ENCODE measurements around the gene ITSN1.

DNA sequence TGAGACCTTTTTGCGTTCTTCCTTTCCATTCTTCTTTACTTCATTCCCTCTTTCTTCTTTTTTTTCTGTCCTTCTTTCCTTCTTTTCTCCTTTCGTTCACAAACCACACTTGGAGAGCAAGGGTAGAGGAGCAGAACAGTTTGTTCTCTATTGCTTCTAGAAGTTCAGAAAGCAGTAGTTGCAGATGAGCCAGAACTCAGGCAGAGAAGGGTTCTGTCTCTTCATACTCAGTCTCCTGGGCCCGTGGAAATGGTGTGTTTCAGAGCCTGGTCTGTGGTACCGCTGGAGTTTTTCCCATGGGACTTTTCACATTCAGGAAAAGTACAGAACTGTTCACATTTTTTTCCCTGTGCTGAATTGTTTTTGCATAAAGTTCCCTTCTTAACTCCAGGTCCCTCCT lies 186.3 kb downstream of the ITSN1 start:
- TF ChIP-seq POLR2A (IDR thresholded peaks at IDR 0.05) (no peak), EP300 (IDR thresholded peaks at IDR 0.05) (no peak)
- TF ChIP-seq, protein P1, sequence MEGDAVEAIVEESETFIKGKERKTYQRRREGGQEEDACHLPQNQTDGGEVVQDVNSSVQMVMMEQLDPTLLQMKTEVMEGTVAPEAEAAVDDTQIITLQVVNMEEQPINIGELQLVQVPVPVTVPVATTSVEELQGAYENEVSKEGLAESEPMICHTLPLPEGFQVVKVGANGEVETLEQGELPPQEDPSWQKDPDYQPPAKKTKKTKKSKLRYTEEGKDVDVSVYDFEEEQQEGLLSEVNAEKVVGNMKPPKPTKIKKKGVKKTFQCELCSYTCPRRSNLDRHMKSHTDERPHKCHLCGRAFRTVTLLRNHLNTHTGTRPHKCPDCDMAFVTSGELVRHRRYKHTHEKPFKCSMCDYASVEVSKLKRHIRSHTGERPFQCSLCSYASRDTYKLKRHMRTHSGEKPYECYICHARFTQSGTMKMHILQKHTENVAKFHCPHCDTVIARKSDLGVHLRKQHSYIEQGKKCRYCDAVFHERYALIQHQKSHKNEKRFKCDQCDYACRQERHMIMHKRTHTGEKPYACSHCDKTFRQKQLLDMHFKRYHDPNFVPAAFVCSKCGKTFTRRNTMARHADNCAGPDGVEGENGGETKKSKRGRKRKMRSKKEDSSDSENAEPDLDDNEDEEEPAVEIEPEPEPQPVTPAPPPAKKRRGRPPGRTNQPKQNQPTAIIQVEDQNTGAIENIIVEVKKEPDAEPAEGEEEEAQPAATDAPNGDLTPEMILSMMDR (IDR thresholded peaks at IDR 0.05): no peak

Data from tibial nerve (tissue), 4 donors.